ENCODE measurements around the gene PHLPP1.

PHLPP1 gene

DNA sequence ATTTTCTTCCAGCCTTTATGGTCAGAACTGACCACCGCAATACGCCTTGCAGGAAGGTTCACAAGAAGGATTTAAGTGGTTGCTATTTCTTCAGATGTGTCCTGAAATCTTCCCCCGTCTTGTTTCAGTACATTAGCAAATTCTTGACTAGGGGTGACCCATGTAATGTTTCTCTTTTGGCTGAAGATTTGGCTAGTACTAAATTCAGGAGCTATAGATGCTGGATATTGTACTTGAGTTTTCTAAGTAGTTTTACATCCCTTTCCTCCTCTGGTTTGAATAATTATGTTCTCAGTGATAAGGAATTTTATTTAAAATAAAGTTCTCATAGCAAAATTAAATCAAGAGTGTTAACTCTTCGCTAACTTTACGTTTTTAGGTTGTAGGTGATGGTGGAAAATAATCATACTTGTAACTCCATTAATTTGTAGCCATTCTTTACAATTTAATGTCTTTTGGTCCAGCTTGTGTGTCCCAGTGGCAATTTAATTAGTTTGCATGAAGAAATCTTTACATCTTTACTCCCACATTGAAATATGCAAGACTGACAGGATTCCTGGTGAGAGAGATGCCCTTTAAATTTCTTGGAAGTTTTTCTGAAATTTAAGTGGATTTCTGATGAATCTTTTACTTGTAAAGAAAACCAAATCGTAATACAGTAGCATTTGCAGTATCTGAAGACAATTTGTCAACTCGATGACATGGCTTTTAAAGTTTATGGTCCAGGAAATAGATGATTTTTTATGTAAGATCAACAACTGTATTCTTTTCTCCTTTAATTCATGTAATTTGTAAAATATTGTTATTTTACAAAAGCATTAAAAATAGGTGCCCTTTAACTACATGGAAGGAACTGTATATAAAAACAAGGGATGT is 2.8 kb downstream of the PHLPP1 start:
- no peaks in the 10 kb centered on the region; the same call in 1 of the 2 replicates for H3K4me1 ChIP-seq (ENCODE audit: control insufficient read depth, insufficient read depth, low read length)
- H3K27ac ChIP-seq (ENCODE audit: low read length) = no peak overlapping the region
- H3K9me3 ChIP-seq (ENCODE audit: control insufficient read depth, insufficient read depth, low read length) = no peaks in the 10 kb centered on the region
- no peak for DNase-seq (ENCODE audit: low read depth, low spot score)
- no peaks in the 10 kb centered on the region for H3K27me3 ChIP-seq (ENCODE audit: control insufficient read depth, insufficient read depth, low read length)
- peak overlapping the region; percentile 99; the same call in 1 of the 2 replicates for H3K4me3 ChIP-seq (ENCODE audit: low read length)
- H3K36me3 ChIP-seq (ENCODE audit: control insufficient read depth, insufficient read depth, low read length) = no peaks in the 10 kb centered on the region
- WGBS (ENCODE audit: insufficient coverage, insufficient read length) = no CpG with 5 or more reads among the region's 7 CpGs

- no CpG with 5 or more reads among the region's 4 CpGs for WGBS (ENCODE audit: insufficient coverage, insufficient read length)
Observed at GRCh38 chr18:62720048-62720447, 4.7 kb downstream of the PHLPP1 start.

DNA sequence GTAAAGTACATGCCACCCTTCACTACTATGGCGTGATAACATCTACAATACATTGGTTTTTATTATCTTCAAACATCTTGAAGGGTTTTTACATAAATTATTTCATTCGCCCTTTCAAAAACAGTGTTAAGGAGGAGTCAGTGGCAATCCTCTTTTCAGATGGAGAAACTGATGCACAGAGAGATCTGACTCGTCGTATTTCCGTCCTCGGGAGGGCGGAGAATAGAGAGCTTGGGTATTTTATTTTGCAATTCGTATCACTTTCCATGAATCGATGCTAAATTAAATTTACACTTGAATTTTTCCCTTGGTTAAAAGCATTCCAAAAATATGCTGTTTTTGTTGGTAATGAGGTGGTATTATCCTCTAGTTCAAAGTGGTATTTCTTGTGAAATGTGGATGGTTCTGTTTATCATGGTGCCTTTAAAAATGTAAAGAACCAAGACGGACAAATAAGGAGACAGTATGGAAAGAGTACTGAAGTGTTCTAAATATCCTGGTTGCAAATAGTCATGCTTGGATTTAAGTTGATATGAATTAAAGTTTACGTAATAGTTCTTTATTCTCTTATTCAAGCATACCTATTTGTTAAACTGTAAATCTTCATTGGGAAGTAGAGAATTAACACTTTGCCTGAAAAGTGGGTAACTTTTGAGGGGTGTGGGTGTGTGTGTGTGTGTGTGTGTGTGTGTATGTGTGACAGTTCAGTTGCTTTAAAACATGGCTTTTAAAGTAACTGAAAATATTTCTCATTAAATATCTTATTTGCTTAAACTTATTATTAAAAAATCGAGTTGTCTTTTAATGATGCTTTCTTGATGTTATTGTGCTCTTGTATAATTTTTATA is 5.6 kb downstream of the PHLPP1 start:
- H3K4me3 ChIP-seq (ENCODE audit: low read length) = no peak overlapping the region
- no peaks in the 10 kb centered on the region for H3K27me3 ChIP-seq (ENCODE audit: control insufficient read depth, insufficient read depth, low read length)
- no peak overlapping the region for H3K27ac ChIP-seq (ENCODE audit: low read length)
- WGBS (ENCODE audit: insufficient coverage, insufficient read length) = no CpG with 5 or more reads among the region's 12 CpGs
- DNase-seq (ENCODE audit: low read depth, low spot score) = no peak
- peaks cover 2% of the 10 kb centered on the region; the same call in 1 of the 2 replicates for H3K4me1 ChIP-seq (ENCODE audit: control insufficient read depth, insufficient read depth, low read length)
- no peaks in the 10 kb centered on the region for H3K9me3 ChIP-seq (ENCODE audit: control insufficient read depth, insufficient read depth, low read length)
- no peaks in the 10 kb centered on the region for H3K36me3 ChIP-seq (ENCODE audit: control insufficient read depth, insufficient read depth, low read length)

More at GRCh38 chr18:62720048-62720447, 4.7 kb downstream of the PHLPP1 start:
- Histone ChIP-seq H3K4me3 (ENCODE audit: low read length) (no peak overlapping the region), H3K36me3 (ENCODE audit: control insufficient read depth, insufficient read depth, low read length) (no peaks in the 10 kb centered on the region), H3K9me3 (ENCODE audit: control insufficient read depth, insufficient read depth, low read length) (no peaks in the 10 kb centered on the region), H3K27me3 (ENCODE audit: control insufficient read depth, insufficient read depth, low read length) (no peaks in the 10 kb centered on the region), H3K27ac (ENCODE audit: low read length) (no peak overlapping the region), H3K4me1 (ENCODE audit: control insufficient read depth, insufficient read depth, low read length) (peaks cover 2% of the 10 kb centered on the region; the same call in 1 of the 2 replicates)
- no peak for DNase-seq (ENCODE audit: low read depth, low spot score)

DNA sequence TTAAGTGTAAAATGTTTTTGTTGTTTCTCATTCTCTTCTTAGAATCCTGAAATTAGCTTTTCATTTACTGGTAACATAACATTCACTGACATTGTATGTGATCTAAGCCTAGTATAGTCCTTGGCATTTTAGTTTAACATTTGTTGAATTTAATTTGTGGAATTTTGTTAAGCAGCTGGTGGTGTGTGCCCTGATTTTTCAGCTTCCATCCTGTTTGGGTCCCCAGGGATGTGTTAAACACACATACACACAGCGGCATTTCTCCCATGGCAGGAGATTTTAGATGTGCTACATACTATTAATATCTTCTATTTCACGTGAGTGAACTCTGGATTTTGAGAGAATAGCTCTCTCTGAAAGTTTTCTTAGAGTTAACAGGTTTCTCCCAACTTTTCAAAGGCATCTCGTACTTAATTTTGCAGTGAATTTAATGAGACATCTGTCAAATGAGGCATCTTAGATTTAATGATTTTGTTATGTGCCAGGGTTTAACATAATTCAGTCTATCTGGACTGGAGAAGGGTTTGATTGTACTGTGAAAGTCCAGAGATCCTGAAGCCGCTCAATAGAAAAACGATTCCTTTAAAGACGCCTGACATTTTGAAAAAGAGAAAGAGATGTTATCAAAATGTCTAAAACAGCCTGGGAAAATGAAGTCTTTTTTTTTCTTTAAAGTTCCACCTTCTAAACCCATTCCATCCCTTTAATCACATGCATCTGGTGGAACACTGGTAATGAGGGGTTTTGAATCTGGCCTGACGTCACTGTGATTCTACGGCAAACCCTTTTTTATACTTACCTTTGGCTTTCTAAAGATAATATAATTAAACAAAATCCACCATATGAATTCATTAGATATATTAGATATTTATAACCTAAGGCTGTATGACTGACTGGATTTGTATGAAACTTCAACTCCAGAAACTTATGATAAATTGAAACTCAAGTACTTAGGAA is 6.8 kb downstream of the PHLPP1 start:
- WGBS (ENCODE audit: insufficient coverage, insufficient read length) = no CpG with 5 or more reads among the region's 8 CpGs
- H3K27ac ChIP-seq (ENCODE audit: low read length) = no peak overlapping the region
- no peaks in the 10 kb centered on the region for H3K27me3 ChIP-seq (ENCODE audit: control insufficient read depth, insufficient read depth, low read length)
- H3K9me3 ChIP-seq (ENCODE audit: control insufficient read depth, insufficient read depth, low read length) = no peaks in the 10 kb centered on the region
- H3K36me3 ChIP-seq (ENCODE audit: control insufficient read depth, insufficient read depth, low read length) = no peaks in the 10 kb centered on the region
- peaks cover 2% of the 10 kb centered on the region; the same call in 1 of the 2 replicates for H3K4me1 ChIP-seq (ENCODE audit: control insufficient read depth, insufficient read depth, low read length)
- DNase-seq (ENCODE audit: low read depth, low spot score) = no peak
- H3K4me3 ChIP-seq (ENCODE audit: low read length) = no peak overlapping the region

GRCh38 chr18:62723666-62724281 is 8.4 kb downstream of the PHLPP1 start:
- Histone ChIP-seq H3K4me3 (ENCODE audit: low read length) (no peak overlapping the region), H3K27me3 (ENCODE audit: control insufficient read depth, insufficient read depth, low read length) (no peaks in the 10 kb centered on the region), H3K9me3 (ENCODE audit: control insufficient read depth, insufficient read depth, low read length) (no peaks in the 10 kb centered on the region), H3K27ac (ENCODE audit: low read length) (no peak overlapping the region), H3K36me3 (ENCODE audit: control insufficient read depth, insufficient read depth, low read length) (no peaks in the 10 kb centered on the region), H3K4me1 (ENCODE audit: control insufficient read depth, insufficient read depth, low read length) (peaks cover 2% of the 10 kb centered on the region; the same call in 1 of the 2 replicates)
- no CpG with 5 or more reads among the region's 5 CpGs for WGBS (ENCODE audit: insufficient coverage, insufficient read length)
- no peak for DNase-seq (ENCODE audit: low read depth, low spot score)

GRCh38 chr18:62725896-62726295 is 10.6 kb downstream of the PHLPP1 start:
- Histone ChIP-seq H3K4me3 (ENCODE audit: low read length) (no peak overlapping the region), H3K27me3 (ENCODE audit: control insufficient read depth, insufficient read depth, low read length) (no peaks in the 10 kb centered on the region), H3K27ac (ENCODE audit: low read length) (no peak overlapping the region), H3K36me3 (ENCODE audit: control insufficient read depth, insufficient read depth, low read length) (no peaks in the 10 kb centered on the region), H3K4me1 (ENCODE audit: control insufficient read depth, insufficient read depth, low read length) (peaks cover 4% of the 10 kb centered on the region; the same call in 1 of the 2 replicates), H3K9me3 (ENCODE audit: control insufficient read depth, insufficient read depth, low read length) (no peaks in the 10 kb centered on the region)
- no peak for DNase-seq (ENCODE audit: low read depth, low spot score)
- no CpG with 5 or more reads among the region's 3 CpGs for WGBS (ENCODE audit: insufficient coverage, insufficient read length)

DNA sequence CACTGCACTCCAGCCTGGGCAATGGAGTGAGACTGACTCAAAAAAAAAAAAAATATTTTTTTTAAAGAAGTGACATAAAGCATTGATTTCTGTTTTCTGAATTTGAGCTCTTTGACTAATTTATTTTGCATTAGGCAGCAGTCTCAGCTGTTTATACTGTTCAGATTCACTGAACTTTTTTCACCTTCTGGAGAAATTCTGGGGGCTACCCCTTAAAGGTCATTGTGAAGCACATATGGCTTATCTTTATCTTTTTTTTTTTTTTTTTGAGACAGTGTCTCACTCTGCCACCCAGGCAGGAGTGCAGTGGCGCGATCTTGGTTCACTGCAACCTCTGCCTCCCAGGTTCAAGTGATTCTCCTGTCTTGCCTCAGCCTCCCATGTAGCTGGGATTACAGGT is 12.9 kb downstream of the PHLPP1 start:
- H3K9me3 ChIP-seq (ENCODE audit: control insufficient read depth, insufficient read depth, low read length) = no peaks in the 10 kb centered on the region
- no peaks in the 10 kb centered on the region for H3K27me3 ChIP-seq (ENCODE audit: control insufficient read depth, insufficient read depth, low read length)
- no peak overlapping the region for H3K27ac ChIP-seq (ENCODE audit: low read length)
- no peak for DNase-seq (ENCODE audit: low read depth, low spot score)
- peaks cover 4% of the 10 kb centered on the region; the same call in 1 of the 2 replicates for H3K4me1 ChIP-seq (ENCODE audit: control insufficient read depth, insufficient read depth, low read length)
- no CpG with 5 or more reads among the region's 2 CpGs for WGBS (ENCODE audit: insufficient coverage, insufficient read length)
- H3K4me3 ChIP-seq (ENCODE audit: low read length) = no peak overlapping the region
- H3K36me3 ChIP-seq (ENCODE audit: control insufficient read depth, insufficient read depth, low read length) = no peaks in the 10 kb centered on the region

DNA sequence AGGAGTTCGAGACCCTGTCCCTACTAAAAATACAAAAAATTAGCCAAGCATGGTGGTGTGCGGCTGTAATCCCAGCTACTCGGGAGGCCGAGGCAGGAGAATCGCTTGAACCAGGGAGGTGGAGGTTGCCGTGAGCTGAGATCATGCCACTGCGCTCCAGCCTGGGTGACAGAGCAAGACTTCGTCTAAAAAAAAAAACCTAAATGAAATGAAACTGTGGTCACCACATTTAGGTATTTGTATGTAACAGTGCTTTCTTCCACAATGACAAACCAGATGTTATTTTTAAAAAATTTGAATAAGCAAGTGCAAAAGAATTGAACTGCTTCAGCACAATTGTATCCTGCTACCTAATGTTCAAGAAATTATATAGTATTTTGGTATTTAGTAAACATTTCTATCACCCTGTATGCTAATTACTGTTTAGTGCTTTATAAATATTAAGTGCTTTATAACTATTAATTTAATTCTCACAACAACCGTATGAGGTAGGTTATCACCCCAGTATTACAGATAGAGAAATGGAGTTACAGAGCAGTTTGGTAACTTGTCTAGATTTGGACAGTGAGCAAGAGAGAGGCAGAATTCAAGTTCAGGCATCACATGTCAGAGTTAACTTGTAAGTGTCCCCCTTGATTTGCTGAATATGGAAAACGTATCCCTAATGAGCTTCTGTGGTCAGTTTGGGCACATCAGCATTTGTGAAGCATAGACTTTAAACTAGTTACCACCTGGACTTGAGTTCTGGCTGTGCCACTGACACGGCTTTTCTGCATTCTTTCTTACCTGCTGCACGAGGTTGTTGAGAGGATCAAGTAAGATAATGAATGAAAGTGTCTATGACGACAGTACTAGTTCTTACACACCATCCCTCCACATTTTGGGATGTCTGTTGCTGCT is 14.4 kb downstream of the PHLPP1 start:
- no peak overlapping the region for H3K27ac ChIP-seq (ENCODE audit: low read length)
- WGBS (ENCODE audit: insufficient coverage, insufficient read length) = no CpG with 5 or more reads among the region's 13 CpGs
- H3K4me1 ChIP-seq (ENCODE audit: control insufficient read depth, insufficient read depth, low read length) = peaks cover 2% of the 10 kb centered on the region; the same call in 1 of the 2 replicates
- no peaks in the 10 kb centered on the region for H3K36me3 ChIP-seq (ENCODE audit: control insufficient read depth, insufficient read depth, low read length)
- no peak for DNase-seq (ENCODE audit: low read depth, low spot score)
- no peaks in the 10 kb centered on the region for H3K27me3 ChIP-seq (ENCODE audit: control insufficient read depth, insufficient read depth, low read length)
- H3K4me3 ChIP-seq (ENCODE audit: low read length) = no peak overlapping the region
- no peaks in the 10 kb centered on the region for H3K9me3 ChIP-seq (ENCODE audit: control insufficient read depth, insufficient read depth, low read length)

DNA sequence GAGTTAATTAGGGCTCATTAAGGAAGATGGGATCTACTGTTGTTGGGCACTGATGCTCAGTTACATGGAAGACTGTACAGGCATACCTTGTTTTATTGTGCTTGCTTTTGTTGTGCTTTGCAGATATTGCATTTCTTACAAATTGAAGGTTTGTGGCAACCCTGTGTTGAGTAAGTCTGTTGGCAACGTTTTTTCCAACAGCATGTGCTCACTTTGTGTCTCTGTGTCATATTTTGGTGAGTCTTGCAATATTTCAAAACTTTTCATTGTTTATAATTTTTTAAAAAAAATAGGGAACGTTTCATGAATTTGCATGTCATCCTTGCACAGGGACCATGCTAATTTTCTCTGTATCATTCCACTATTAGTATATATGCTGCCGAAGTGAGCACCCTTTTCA is 15.6 kb downstream of the PHLPP1 start:
- H3K9me3 ChIP-seq (ENCODE audit: control insufficient read depth, insufficient read depth, low read length) = no peaks in the 10 kb centered on the region
- no CpG with 5 or more reads among the region's 3 CpGs for WGBS (ENCODE audit: insufficient coverage, insufficient read length)
- no peak overlapping the region for H3K27ac ChIP-seq (ENCODE audit: low read length)

More for the DNA sequence above, 15.6 kb downstream of the PHLPP1 start:
- Histone ChIP-seq H3K27me3 (ENCODE audit: control insufficient read depth, insufficient read depth, low read length) (no peaks in the 10 kb centered on the region), H3K4me3 (ENCODE audit: low read length) (no peak overlapping the region), H3K4me1 (ENCODE audit: control insufficient read depth, insufficient read depth, low read length) (peaks cover 2% of the 10 kb centered on the region), H3K36me3 (ENCODE audit: control insufficient read depth, insufficient read depth, low read length) (no peaks in the 10 kb centered on the region)
- no peak for DNase-seq (ENCODE audit: low read depth, low spot score)
